Neural progenitor cell (in vitro differentiated cells): ENCODE measurements around the gene CD300LB.

Source experiments
- EZH2phosphoT487 ChIP-seq: fragments of 200-600 bp; sonication (generic); IDR thresholded peaks from 2 replicates; pipeline ENCODE4 v1.6.1; 2017; ENCODE audit warnings: antibody characterized with exemption
- TF ChIP-seq, protein P1 (sequence below): fragments of 200-600 bp; sonication (generic); IDR thresholded peaks from 2 replicates; pipeline ENCODE4 v1.5.1; 2017; ENCODE audit warnings: antibody characterized with exemption, mild to moderate bottlenecking

DNA sequence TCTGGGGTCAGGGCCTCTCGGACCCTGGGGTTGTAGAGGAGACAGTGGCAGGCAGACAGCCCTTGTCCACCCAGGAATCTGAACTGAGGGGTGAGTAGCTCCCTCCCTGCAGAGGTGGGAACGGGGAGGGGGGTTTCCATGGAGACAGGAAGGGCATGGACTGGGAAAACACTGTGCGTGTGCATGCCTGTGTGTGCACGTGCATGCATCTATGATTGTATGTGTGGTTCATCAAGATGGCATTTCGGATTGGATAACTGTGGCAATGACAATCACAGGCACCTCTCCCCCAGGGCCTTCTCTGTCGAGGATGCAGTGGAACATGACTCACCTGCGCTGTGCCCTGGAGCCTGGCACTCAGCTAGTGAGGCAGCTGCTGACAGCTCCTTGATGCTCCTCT is 20.8 kb upstream of the CD300LB start:
- TF ChIP-seq, protein P1, sequence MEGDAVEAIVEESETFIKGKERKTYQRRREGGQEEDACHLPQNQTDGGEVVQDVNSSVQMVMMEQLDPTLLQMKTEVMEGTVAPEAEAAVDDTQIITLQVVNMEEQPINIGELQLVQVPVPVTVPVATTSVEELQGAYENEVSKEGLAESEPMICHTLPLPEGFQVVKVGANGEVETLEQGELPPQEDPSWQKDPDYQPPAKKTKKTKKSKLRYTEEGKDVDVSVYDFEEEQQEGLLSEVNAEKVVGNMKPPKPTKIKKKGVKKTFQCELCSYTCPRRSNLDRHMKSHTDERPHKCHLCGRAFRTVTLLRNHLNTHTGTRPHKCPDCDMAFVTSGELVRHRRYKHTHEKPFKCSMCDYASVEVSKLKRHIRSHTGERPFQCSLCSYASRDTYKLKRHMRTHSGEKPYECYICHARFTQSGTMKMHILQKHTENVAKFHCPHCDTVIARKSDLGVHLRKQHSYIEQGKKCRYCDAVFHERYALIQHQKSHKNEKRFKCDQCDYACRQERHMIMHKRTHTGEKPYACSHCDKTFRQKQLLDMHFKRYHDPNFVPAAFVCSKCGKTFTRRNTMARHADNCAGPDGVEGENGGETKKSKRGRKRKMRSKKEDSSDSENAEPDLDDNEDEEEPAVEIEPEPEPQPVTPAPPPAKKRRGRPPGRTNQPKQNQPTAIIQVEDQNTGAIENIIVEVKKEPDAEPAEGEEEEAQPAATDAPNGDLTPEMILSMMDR: no peak
- TF ChIP-seq EZH2phosphoT487: no peak
